Fibroblast of lung (primary cell): ENCODE data around the gene HMX1. TPM values are rescaled to one million over a fixed set of nuclear protein-coding genes. Genes with fewer than 3 reads are reported as not detected.

Experiments
- DNase-seq, 2 donors: peaks; one replicate each; pipeline versions ENCODE4 v3.0.0 to v3.0.0-alpha.2; 2010; ENCODE audit warnings: low read depth in 2 of 2
- H2AFZ ChIP-seq: 2 replicates; pipeline ENCODE4 v1.5.1; 2012; ENCODE audit warnings: low read length, control low read depth, inconsistent platforms
- H3K27ac ChIP-seq: 2 replicates; pipeline ENCODE4 v1.5.1; 2011; ENCODE audit warnings: low read length, control low read depth; ENCODE audit not compliant: insufficient read depth
- H3K27me3 ChIP-seq: 2 replicates; pipeline ENCODE4 v1.5.1; 2011; ENCODE audit warnings: mild to moderate bottlenecking, low read length; ENCODE audit not compliant: control insufficient read depth, insufficient read depth
- H3K36me3 ChIP-seq: 2 replicates; pipeline ENCODE4 v1.5.1; 2011; ENCODE audit warnings: low read length; ENCODE audit not compliant: control insufficient read depth, insufficient read depth
- H3K4me1 ChIP-seq: 2 replicates; pipeline ENCODE4 v1.5.1; 2011; ENCODE audit warnings: low read length; ENCODE audit not compliant: control insufficient read depth, insufficient read depth; ENCODE audit errors: extremely low read depth
- H3K4me2 ChIP-seq: 2 replicates; pipeline ENCODE4 v1.5.1; 2011; ENCODE audit warnings: low read length, control low read depth; ENCODE audit not compliant: insufficient read depth; ENCODE audit errors: extremely low read depth
- H3K4me3 ChIP-seq, 4 experiments: fragments of 200-600 bp in 1 of 4; sonication (generic) in 1 of 4; replicated peaks in 1 of 4; 2 replicates each; pipeline ENCODE4 v1.5.1; 2011 to 2016; ENCODE audit warnings: low read length in 4 of 4, low read depth in 3 of 4, mild to moderate bottlenecking in 3 of 4, control low read depth in 2 of 4, inconsistent platforms in 1 of 4, mixed read lengths in 1 of 4; ENCODE audit not compliant: insufficient read depth in 1 of 4; ENCODE audit errors: control extremely low read depth in 1 of 4
- H3K79me2 ChIP-seq: 2 replicates; pipeline ENCODE4 v1.5.1; 2012; ENCODE audit warnings: mild to moderate bottlenecking, low read length, inconsistent platforms; ENCODE audit not compliant: control insufficient read depth, insufficient read depth
- H3K9ac ChIP-seq: 2 replicates; pipeline ENCODE4 v1.5.1; 2011; ENCODE audit warnings: mild to moderate bottlenecking, low read length, control low read depth; ENCODE audit not compliant: insufficient read depth
- H3K9me3 ChIP-seq: 2 replicates; pipeline ENCODE4 v1.5.1; 2012; ENCODE audit warnings: low read depth, low read length; ENCODE audit not compliant: control insufficient read depth, insufficient read depth
- H4K20me1 ChIP-seq: 2 replicates; pipeline ENCODE4 v1.5.1; 2011; ENCODE audit warnings: low read length; ENCODE audit not compliant: control insufficient read depth, insufficient read depth; ENCODE audit errors: extremely low read depth
- CTCF ChIP-seq, 2 donors: IDR thresholded peaks in 1 of 2; conservative IDR thresholded peaks in 1 of 2; 1 replicate in 1 of 2; 2 replicates in 1 of 2; pipeline ENCODE4 v1.5.1; 2011 to 2012; ENCODE audit warnings: low read length in 2 of 2, control low read depth in 1 of 2, inconsistent platforms in 1 of 2, low read depth in 1 of 2, mild to moderate bottlenecking in 1 of 2
- EZH2 ChIP-seq: IDR thresholded peaks from 2 replicates; pipeline ENCODE4 v1.5.1; 2012; ENCODE audit warnings: low read length, control low read depth, mild to moderate bottlenecking; ENCODE audit errors: missing control alignments
- polyA plus RNA-seq, 2 donors: library from polyadenylated mRNA; depleted of rRNA in 1 of 2; stranded (reverse) in 1 of 2; unstranded in 1 of 2; fragments of >200 nt; gene quantifications; 2 replicates each; pipeline ENCODE4 v1.2.1, GENCODE V29; 2011 to 2012; ENCODE audit warnings: missing spikeins in 1 of 2
- total RNA-seq: library from RNA; depleted of rRNA; stranded (reverse); fragments of >200 nt; gene quantifications from 2 replicates; pipeline ENCODE4 v1.2.1, GENCODE V29; 2014

The HMX1 gene
- total and polyA plus RNA-seq, 2 donors (not counting 1 experiment from before 2014, with no cell fraction given) = not detected

- Histone ChIP-seq H3K27me3 (no peaks in the 10 kb centered on the region), H3K36me3 (no peaks in the 10 kb centered on the region), H3K9me3 (no peaks in the 10 kb centered on the region), H3K4me3 (no peak overlapping the region), H2AFZ (no peak overlapping the region), H3K79me2 (no peaks in the 10 kb centered on the region), H3K4me2 (no peak overlapping the region), H3K9ac (no peak overlapping the region), H4K20me1 (no peaks in the 10 kb centered on the region), H3K4me1 (no peaks in the 10 kb centered on the region), H3K27ac (no peak overlapping the region)
- no peak for TF ChIP-seq CTCF (conservative IDR thresholded peaks at IDR 0.05 in 1 of 2, IDR thresholded peaks at IDR 0.05 in 1 of 2; ENCODE audit: low read depth in 1 of 2, low read length in 2 of 2)
- no peak for DNase-seq
Observed at GRCh38 chr4:8836664-8837171, 34.9 kb downstream of the HMX1 start.

GRCh38 chr4:8835521-8836365, 35.9 kb downstream of the HMX1 start:
- H3K9ac ChIP-seq = no peak overlapping the region
- TF ChIP-seq CTCF (conservative IDR thresholded peaks at IDR 0.05 in 1 of 2, IDR thresholded peaks at IDR 0.05 in 1 of 2; ENCODE audit: low read depth in 1 of 2, low read length in 2 of 2) (no peak), EZH2 (no peak)

GRCh38 chr4:8834681-8835220, 36.9 kb downstream of the HMX1 start:
- TF ChIP-seq CTCF (conservative IDR thresholded peaks at IDR 0.05 in 1 of 2, IDR thresholded peaks at IDR 0.05 in 1 of 2; ENCODE audit: low read depth in 1 of 2, low read length in 2 of 2) (no peak), EZH2 (no peak)
- Histone ChIP-seq H3K9me3 (no peaks in the 10 kb centered on the region), H3K79me2 (no peaks in the 10 kb centered on the region), H3K9ac (no peak overlapping the region), H4K20me1 (no peaks in the 10 kb centered on the region), H3K27me3 (no peaks in the 10 kb centered on the region), H3K36me3 (no peaks in the 10 kb centered on the region), H2AFZ (no peak overlapping the region), H3K4me3 (no peak overlapping the region), H3K4me1 (no peaks in the 10 kb centered on the region), H3K4me2 (no peak overlapping the region), H3K27ac (no peak overlapping the region)
- DNase-seq = no peak

More at GRCh38 chr4:8835521-8836365, 35.9 kb downstream of the HMX1 start:
- H3K4me2 ChIP-seq = no peak overlapping the region
- H3K79me2 ChIP-seq = no peaks in the 10 kb centered on the region
- no peak overlapping the region for H2AFZ ChIP-seq
- no peak for DNase-seq
- H3K9me3 ChIP-seq = no peaks in the 10 kb centered on the region
- no peaks in the 10 kb centered on the region for H3K4me1 ChIP-seq
- H4K20me1 ChIP-seq = no peaks in the 10 kb centered on the region
- no peaks in the 10 kb centered on the region for H3K27me3 ChIP-seq
- H3K36me3 ChIP-seq = no peaks in the 10 kb centered on the region
- no peak overlapping the region for H3K4me3 ChIP-seq
- H3K27ac ChIP-seq = no peak overlapping the region
